Ovary (tissue), 9 donors: ENCODE results near the gene OLA1. TPM values are rescaled to one million over a fixed set of nuclear protein-coding genes. Genes with fewer than 3 reads are reported as not detected.

Source experiments
- DNase-seq, 5 donors: peaks; one replicate each; pipeline ENCODE4 v3.0.0-alpha.2; 2019 to 2020
- H3K27ac ChIP-seq, 2 donors: fragments of 200-600 bp; one replicate each; pipeline versions ENCODE4 v1.5.1 to v1.8.0; 2019 to 2022
- H3K27me3 ChIP-seq: fragments of 200-600 bp; one replicate; pipeline ENCODE4 v1.8.0; 2022
- H3K36me3 ChIP-seq: fragments of 200-600 bp; sonication (generic); one replicate; pipeline ENCODE4 v1.5.1; 2019
- H3K4me1 ChIP-seq: one replicate; pipeline ENCODE4 v1.8.1; 2013; ENCODE audit warnings: mild to moderate bottlenecking, moderate library complexity; ENCODE audit not compliant: insufficient read depth
- H3K4me3 ChIP-seq: fragments of 200-600 bp; sonication (generic); one replicate; pipeline ENCODE4 v1.5.1; 2017
- H3K9me3 ChIP-seq, 2 donors: fragments of 200-600 bp in 1 of 2; sonication (generic) in 1 of 2; one replicate each; pipeline versions ENCODE4 v1.5.1 to v1.8.1; 2013 to 2019; ENCODE audit warnings: mild to moderate bottlenecking in 1 of 2, moderate library complexity in 1 of 2
- CTCF ChIP-seq, 3 donors: fragments of 450-650 bp in 2 of 3; fragments of 200-600 bp in 1 of 3; IDR thresholded peaks; one replicate each; pipeline versions ENCODE4 v1.5.1 to v1.8.0; 2016 to 2022; ENCODE audit warnings: antibody characterized with exemption in 3 of 3, mild to moderate bottlenecking in 1 of 3
- EP300 ChIP-seq: sonication (generic); formaldehyde crosslinking; IDR thresholded peaks from one replicate; pipeline ENCODE4 v1.6.1; 2017; ENCODE audit warnings: antibody characterized with exemption
- POLR2A ChIP-seq: fragments of 450-650 bp; IDR thresholded peaks from one replicate; pipeline ENCODE4 v1.6.1; 2017; ENCODE audit warnings: antibody characterized with exemption, mild to moderate bottlenecking, moderate library complexity
- WGBS, 3 donors: extraction: QIAGEN DNeasy Blood & Tissue Kit in 1 of 3; methylation state at CpG; one replicate each; pipeline versions ENCODE4 v1.1.5 to v1.1.7; 2013 to 2017; 5-methylcytosine and 5-hydroxymethylcytosine counted together
- intact Hi-C, 4 donors: fragments of 100-400 bp; cut with DNase I; formaldehyde crosslinking; loops; one replicate each; pipeline versions ENCODE4 v1.11.0 to v1.15.1; 2022 to 2023
- polyA plus RNA-seq, 2 donors: library from polyadenylated mRNA; stranded (reverse); fragments of 200-250 nt in 1 of 2; fragments of 350-450 nt in 1 of 2; fragmentation: Illumina TruSeq in 1 of 2; extraction: RNeasy Lipid Tissue Mini Kit (QIAGEN cat#74804) in 1 of 2; gene quantifications; one replicate each; pipeline ENCODE4 v1.2.3, GENCODE V29; 2013 to 2014
- total RNA-seq, 7 donors: library from RNA; depleted of rRNA in 2 of 7; stranded (reverse); fragments of >200 nt in 2 of 7; fragmentation: NEBNext Ultra II Directional in 3 of 7; extraction: Animal tissue kit (Norgen Biotek cat#: 25700) in 3 of 7; gene quantifications; one replicate each; pipeline versions ENCODE4 v1.1.0 to v1.2.4, GENCODE V29; 2016 to 2023
- donor health status: DM: no; HTN: no; CAD: no; lungs with moderate emphysema.
- donor health status: DM: no; HTN: no; CAD: no.
- donor health status: Bipolar disorder and iron deficiency.
- donor health status: DM: yes; HTN: yes; CAD: no.
- donor health status: DM: no; HTN: no; CAD: no.
- donor health status: DM: yes; HTN: yes; CAD: no.

The OLA1 gene
- total and polyA plus RNA-seq, 9 donors, result 25.6 to 127 (median 45.2) TPM

- TF ChIP-seq EP300 (no peak), CTCF (IDR thresholded peaks at IDR 0.05) (no peak), POLR2A (no peak)
- no peak for DNase-seq
- no peaks in the 10 kb centered on the region for H3K27me3 ChIP-seq
- H3K27ac ChIP-seq, result no peak overlapping the region
- WGBS, 3 donors, result 57 to 79% (median 78%) methylated on average over 1 of the region's 1 CpG
- no peaks in the 10 kb centered on the region for H3K36me3 ChIP-seq
- intact Hi-C loops, result loop anchor here in 1 of 4 donors (10.0 kb wide), 1 partner anchor 654 kb away; no protein-coding TSS in a partner anchor
- H3K4me3 ChIP-seq, result no peak overlapping the region
- no peaks in the 10 kb centered on the region for H3K9me3 ChIP-seq
- H3K4me1 ChIP-seq, result peaks cover 2% of the 10 kb centered on the region
These were observed 189.9 kb downstream of the OLA1 start for GRCh38 chr2:174058456-174058855.

- intact Hi-C loops, result loop anchor here in 1 of 4 donors (10.0 kb wide), 1 partner anchor 653 kb away; no protein-coding TSS in a partner anchor
- no peak for TF ChIP-seq EP300
- TF ChIP-seq POLR2A, result no peak
- TF ChIP-seq CTCF (IDR thresholded peaks at IDR 0.05), result no peak
- H3K9me3 ChIP-seq, result no peaks in the 10 kb centered on the region
- H3K27me3 ChIP-seq, result no peaks in the 10 kb centered on the region
- H3K36me3 ChIP-seq, result no peaks in the 10 kb centered on the region
- DNase-seq, result no peak
- no peak overlapping the region for H3K27ac ChIP-seq
- H3K4me3 ChIP-seq, result no peak overlapping the region
- whole genome bisulfite sequencing, 3 donors, result 26 to 53% (median 42%) methylated on average over 2 of the region's 2 CpGs
- peaks cover 5% of the 10 kb centered on the region for H3K4me1 ChIP-seq
These were observed 190.3 kb downstream of the OLA1 start for GRCh38 chr2:174058026-174058425.

- H3K4me3 ChIP-seq, result no peak overlapping the region
- peaks cover 6% of the 10 kb centered on the region for H3K4me1 ChIP-seq
- no peak for DNase-seq
- H3K9me3 ChIP-seq, result no peaks in the 10 kb centered on the region
- 95 to 96% (median 95%) methylated on average over 8 of the region's 8 CpGs for WGBS, 3 donors
- TF ChIP-seq EP300 (no peak), POLR2A (no peak), CTCF (IDR thresholded peaks at IDR 0.05) (no peak)
- intact Hi-C loops, result loop anchor here in 1 of 4 donors (10.0 kb wide), 1 partner anchor 650 kb away; no protein-coding TSS in a partner anchor
- no peaks in the 10 kb centered on the region for H3K36me3 ChIP-seq
- H3K27me3 ChIP-seq, result no peaks in the 10 kb centered on the region
- H3K27ac ChIP-seq, result no peak overlapping the region
These were observed 193.4 kb downstream of the OLA1 start for GRCh38 chr2:174054926-174055325.

- DNase-seq, result no peak
- Histone ChIP-seq H3K9me3 (no peaks in the 10 kb centered on the region), H3K4me3 (no peak overlapping the region), H3K27ac (no peak overlapping the region), H3K36me3 (no peaks in the 10 kb centered on the region), H3K4me1 (peaks cover 6% of the 10 kb centered on the region), H3K27me3 (no peaks in the 10 kb centered on the region)
- TF ChIP-seq EP300 (no peak), CTCF (IDR thresholded peaks at IDR 0.05) (no peak), POLR2A (no peak)
- intact Hi-C loops, result loop anchor here in 1 of 4 donors (10.0 kb wide), 1 partner anchor 649 kb away; no protein-coding TSS in a partner anchor
- WGBS, 3 donors, result 25 to 29% (median 26%) methylated on average over 10 of the region's 10 CpGs
These were observed 194.8 kb downstream of the OLA1 start for GRCh38 chr2:174053355-174054151.
